SK-N-SH (cell line): ENCODE measurements around the gene TNFRSF12A.

Source experiments
- CTCF ChIP-seq: fragments of 200-600 bp; sonication (generic); IDR thresholded peaks from 2 replicates; pipeline ENCODE4 v1.6.1; 2017; ENCODE audit warnings: antibody characterized with exemption, mild to moderate bottlenecking, moderate library complexity
- GABPA ChIP-seq: IDR thresholded peaks from 2 replicates; pipeline ENCODE4 v1.4.0; 2012; ENCODE audit warnings: low read depth, mild to moderate bottlenecking
- JUND ChIP-seq: IDR thresholded peaks from 2 replicates; pipeline ENCODE4 v1.4.0; 2012
- TAF1 ChIP-seq: IDR thresholded peaks from 2 replicates; pipeline ENCODE4 v1.6.1; 2012; ENCODE audit warnings: low read depth, mild to moderate bottlenecking, low read length, moderate library complexity, borderline replicate concordance
- TF ChIP-seq, protein P1 (sequence below): IDR thresholded peaks from 2 replicates; pipeline ENCODE4; 2012

- TF ChIP-seq TAF1 (no peak), JUND (no peak), GABPA (no peak), CTCF (no peak)
- TF ChIP-seq, protein P1, sequence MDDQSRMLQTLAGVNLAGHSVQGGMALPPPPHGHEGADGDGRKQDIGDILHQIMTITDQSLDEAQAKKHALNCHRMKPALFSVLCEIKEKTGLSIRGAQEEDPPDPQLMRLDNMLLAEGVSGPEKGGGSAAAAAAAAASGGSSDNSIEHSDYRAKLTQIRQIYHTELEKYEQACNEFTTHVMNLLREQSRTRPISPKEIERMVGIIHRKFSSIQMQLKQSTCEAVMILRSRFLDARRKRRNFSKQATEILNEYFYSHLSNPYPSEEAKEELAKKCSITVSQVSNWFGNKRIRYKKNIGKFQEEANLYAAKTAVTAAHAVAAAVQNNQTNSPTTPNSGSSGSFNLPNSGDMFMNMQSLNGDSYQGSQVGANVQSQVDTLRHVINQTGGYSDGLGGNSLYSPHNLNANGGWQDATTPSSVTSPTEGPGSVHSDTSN, result no peak
Observed at GRCh38 chr16:3032624-3033023, 12.5 kb downstream of the TNFRSF12A start.
